Stimulated activated naive B cell treated with anti-CD40 and anti-IgM and Interleukin-4, amounts not matched to agents 10 μg/mL and 1 μg/mL and 100 μg/mL, for 72 hours (primary cell): ENCODE data around the gene NIPAL1.
A peak's percentile ranks its signal among the peaks of the same experiment; 100 is the strongest.

Experiments used
- ATAC-seq, 2 donors: fragments of 150-1000 bp; cut with Tn5 transposase; replicated peaks; 2 replicates each; pipeline ENCODE4 v1.10.0; 2021; ENCODE audit warnings: moderate library complexity in 1 of 2
- DNase-seq: peaks from one replicate; pipeline ENCODE4 v3.0.0; 2021
- H3K27ac Mint-ChIP-seq: one replicate; pipeline ENCODE4 v1.8.0; 2022; ENCODE audit warnings: mild to moderate bottlenecking, mixed read lengths
- H3K27me3 Mint-ChIP-seq, 2 donors: one replicate each; pipeline ENCODE4 v1.8.0; 2022; ENCODE audit warnings: mixed read lengths in 2 of 2
- H3K36me3 Mint-ChIP-seq, 2 donors: one replicate each; pipeline ENCODE4 v1.8.0; 2022; ENCODE audit warnings: mixed read lengths in 2 of 2, mild to moderate bottlenecking in 1 of 2
- H3K4me1 Mint-ChIP-seq, 2 donors: one replicate each; pipeline ENCODE4 v1.8.0; 2022; ENCODE audit warnings: mixed read lengths in 2 of 2, mild to moderate bottlenecking in 1 of 2
- H3K4me3 Mint-ChIP-seq, 2 donors: one replicate each; pipeline ENCODE4 v1.8.0; 2022; ENCODE audit warnings: mild to moderate bottlenecking in 2 of 2, mixed read lengths in 2 of 2, moderate library complexity in 1 of 2
- H3K9me3 Mint-ChIP-seq, 2 donors: one replicate each; pipeline ENCODE4 v1.8.0; 2022; ENCODE audit warnings: mixed read lengths in 2 of 2, mild to moderate bottlenecking in 1 of 2

The NIPAL1 gene

GRCh38 chr4:48058617-48059530, 42.3 kb downstream of the NIPAL1 start:
- no peak overlapping the region for H3K4me3 Mint-ChIP-seq
- no peak overlapping the region for H3K27ac Mint-ChIP-seq
- peaks cover 3 to 6% of the 10 kb centered on the region in 2 donors for H3K36me3 Mint-ChIP-seq
- peaks cover 20 to 28% of the 10 kb centered on the region in 2 donors for H3K27me3 Mint-ChIP-seq
- H3K4me1 Mint-ChIP-seq = peaks cover 0 to 2% of the 10 kb centered on the region in 2 donors
- peaks cover 6 to 7% of the 10 kb centered on the region in 2 donors for H3K9me3 Mint-ChIP-seq
- ATAC-seq (no peak), DNase-seq (no peak)

DNA sequence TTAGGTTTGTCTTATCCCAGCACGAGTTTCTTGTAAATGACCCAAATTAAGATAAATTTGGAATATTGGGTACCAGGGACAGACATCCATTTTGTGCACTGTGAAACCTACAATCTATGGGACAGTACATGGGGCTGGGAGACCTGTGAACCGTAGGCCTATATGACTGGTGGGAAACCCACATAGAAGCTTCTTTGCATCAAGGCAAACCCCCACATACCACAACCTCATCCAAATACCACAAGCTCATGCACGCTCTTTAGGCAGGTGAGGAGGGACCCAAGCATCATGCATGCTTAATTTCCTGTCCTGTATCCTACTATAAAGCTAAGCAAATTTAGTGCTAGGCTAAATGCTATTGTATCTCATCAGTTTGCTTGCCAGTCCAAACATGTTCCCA, 47.8 kb downstream of the NIPAL1 start:
- peak; percentile 79 to 88 for ATAC-seq
- peaks cover 6 to 7% of the 10 kb centered on the region in 2 donors for H3K9me3 Mint-ChIP-seq
- H3K36me3 Mint-ChIP-seq = peaks cover 3 to 8% of the 10 kb centered on the region in 2 donors
- no peak overlapping the region for H3K4me3 Mint-ChIP-seq
- peaks cover 11 to 18% of the 10 kb centered on the region in 2 donors for H3K27me3 Mint-ChIP-seq
- H3K4me1 Mint-ChIP-seq = peaks cover 9 to 26% of the 10 kb centered on the region in 2 donors
- H3K27ac Mint-ChIP-seq = no peak overlapping the region
- DNase-seq = peak; percentile 31

- H3K9me3 Mint-ChIP-seq = peaks cover 2 to 5% of the 10 kb centered on the region in 2 donors
- peaks cover 9 to 26% of the 10 kb centered on the region in 2 donors for H3K4me1 Mint-ChIP-seq
- H3K36me3 Mint-ChIP-seq = peaks cover 3 to 4% of the 10 kb centered on the region in 2 donors
- H3K27me3 Mint-ChIP-seq = peaks cover 5 to 10% of the 10 kb centered on the region in 2 donors
- H3K4me3 Mint-ChIP-seq = no peak overlapping the region
- DNase-seq (peak; percentile 19), ATAC-seq (peak; percentile 82 to 86)
- H3K27ac Mint-ChIP-seq = peak overlapping the region; percentile 56
These were observed 49.0 kb downstream of the NIPAL1 start for GRCh38 chr4:48065587-48066052.

DNA sequence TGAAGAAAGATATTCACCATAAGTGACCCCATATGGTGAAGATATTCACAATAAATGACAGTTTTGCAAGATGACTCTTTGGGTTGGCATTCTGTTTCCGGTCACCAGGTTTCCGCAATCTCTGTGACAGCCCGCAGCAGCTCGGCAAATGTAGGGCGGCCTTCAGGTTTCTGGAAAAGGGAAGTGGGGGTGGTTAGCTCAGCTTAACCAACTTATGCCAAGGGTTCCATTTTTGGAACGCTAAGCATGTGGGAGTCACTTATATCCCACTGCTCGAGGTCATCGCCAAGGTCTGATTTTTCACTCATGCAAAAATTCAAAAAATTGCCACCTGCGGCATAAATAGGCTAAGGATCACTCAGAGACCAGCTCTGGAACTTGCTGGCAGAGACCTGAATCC, 51.0 kb downstream of the NIPAL1 start:
- ATAC-seq = no peak

DNA sequence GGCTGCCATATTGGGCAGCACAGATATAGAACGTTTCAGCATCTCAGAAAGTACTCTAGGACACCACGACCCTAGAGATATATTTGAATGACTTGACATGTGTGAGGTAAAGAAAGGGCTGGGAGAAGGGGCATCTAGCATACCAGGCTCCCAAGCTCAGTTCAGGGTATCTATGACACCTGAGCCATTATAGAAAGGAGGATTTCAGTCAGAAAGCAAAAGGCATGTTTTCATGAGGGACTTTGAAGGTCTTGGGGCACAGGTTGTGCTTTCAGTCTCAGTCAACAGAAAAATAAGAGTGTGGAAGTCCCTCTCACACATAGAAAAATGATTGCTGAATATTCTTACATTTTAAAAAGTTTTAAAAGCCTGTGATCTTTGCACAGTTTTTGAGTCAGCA, 51.6 kb downstream of the NIPAL1 start:
- no peak for DNase-seq
- no peaks in the 10 kb centered on the region for H3K9me3 Mint-ChIP-seq
- H3K36me3 Mint-ChIP-seq = peaks cover 0 to 3% of the 10 kb centered on the region in 2 donors
- H3K4me3 Mint-ChIP-seq = no peak overlapping the region
- no peaks in the 10 kb centered on the region for H3K27me3 Mint-ChIP-seq
- no peak for ATAC-seq
- no peak overlapping the region for H3K27ac Mint-ChIP-seq
- peaks cover 9 to 26% of the 10 kb centered on the region in 2 donors for H3K4me1 Mint-ChIP-seq

More for the DNA sequence above, 51.0 kb downstream of the NIPAL1 start:
- Mint-ChIP-seq H3K36me3 (peaks cover 0 to 3% of the 10 kb centered on the region in 2 donors), H3K4me3 (no peak overlapping the region), H3K27ac (no peak overlapping the region), H3K9me3 (no peaks in the 10 kb centered on the region), H3K27me3 (no peaks in the 10 kb centered on the region), H3K4me1 (peaks cover 9 to 26% of the 10 kb centered on the region in 2 donors)
- DNase-seq = no peak

GRCh38 chr4:48069026-48069425, 52.5 kb downstream of the NIPAL1 start:
- no peaks in the 10 kb centered on the region for H3K9me3 Mint-ChIP-seq
- peaks cover 0 to 3% of the 10 kb centered on the region in 2 donors for H3K36me3 Mint-ChIP-seq
- no peak overlapping the region for H3K4me3 Mint-ChIP-seq
- no peak for ATAC-seq
- no peak overlapping the region for H3K27ac Mint-ChIP-seq
- H3K27me3 Mint-ChIP-seq = no peaks in the 10 kb centered on the region
- DNase-seq = no peak
- peaks cover 9 to 23% of the 10 kb centered on the region in 2 donors for H3K4me1 Mint-ChIP-seq

DNA sequence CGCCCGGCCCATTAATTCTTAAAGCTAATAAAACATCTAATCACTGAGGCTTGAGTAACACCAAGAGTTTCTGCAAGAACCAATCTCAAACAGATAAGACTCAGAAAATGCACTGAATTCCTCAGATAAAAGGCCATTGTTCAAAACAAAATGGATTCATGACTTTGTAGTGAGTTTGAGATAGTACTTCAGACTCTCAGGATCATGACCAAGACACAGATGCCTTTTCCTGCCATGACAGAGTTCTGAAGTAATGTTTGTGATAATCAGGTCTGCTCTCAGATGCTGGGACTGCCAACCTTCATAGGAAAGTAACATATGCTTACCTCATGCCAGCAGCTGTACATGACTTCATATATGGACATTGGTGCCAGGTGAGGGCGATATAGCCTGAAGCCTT, 54.6 kb downstream of the NIPAL1 start:
- H3K9me3 Mint-ChIP-seq = no peaks in the 10 kb centered on the region
- no peaks in the 10 kb centered on the region for H3K36me3 Mint-ChIP-seq
- H3K27ac Mint-ChIP-seq = no peak overlapping the region
- ATAC-seq = no peak
- H3K4me1 Mint-ChIP-seq = peaks cover 0 to 2% of the 10 kb centered on the region in 2 donors
- H3K4me3 Mint-ChIP-seq = no peak overlapping the region
- DNase-seq = no peak
- no peaks in the 10 kb centered on the region for H3K27me3 Mint-ChIP-seq

GRCh38 chr4:48073567-48074103, 57.1 kb downstream of the NIPAL1 start:
- Mint-ChIP-seq H3K4me3 (no peak overlapping the region), H3K4me1 (no peaks in the 10 kb centered on the region), H3K36me3 (no peaks in the 10 kb centered on the region), H3K27me3 (no peaks in the 10 kb centered on the region), H3K27ac (no peak overlapping the region), H3K9me3 (no peaks in the 10 kb centered on the region)
- DNase-seq (no peak), ATAC-seq (no peak)

GRCh38 chr4:48074657-48075056, 58.1 kb downstream of the NIPAL1 start:
- Mint-ChIP-seq H3K36me3 (no peaks in the 10 kb centered on the region), H3K27ac (no peak overlapping the region), H3K9me3 (no peaks in the 10 kb centered on the region), H3K27me3 (no peaks in the 10 kb centered on the region), H3K4me1 (no peaks in the 10 kb centered on the region), H3K4me3 (no peak overlapping the region)
- ATAC-seq (no peak), DNase-seq (no peak)

GRCh38 chr4:48078425-48078824, 61.9 kb downstream of the NIPAL1 start:
- Mint-ChIP-seq H3K36me3 (no peaks in the 10 kb centered on the region), H3K27me3 (peaks cover 7 to 14% of the 10 kb centered on the region in 2 donors), H3K27ac (no peak overlapping the region), H3K4me3 (no peak overlapping the region), H3K9me3 (no peaks in the 10 kb centered on the region), H3K4me1 (no peaks in the 10 kb centered on the region)
- DNase-seq (no peak), ATAC-seq (no peak)

- Mint-ChIP-seq H3K9me3 (no peaks in the 10 kb centered on the region), H3K36me3 (no peaks in the 10 kb centered on the region), H3K4me3 (no peak overlapping the region), H3K27ac (no peak overlapping the region), H3K4me1 (no peaks in the 10 kb centered on the region), H3K27me3 (peaks cover 9 to 16% of the 10 kb centered on the region in 2 donors)
- ATAC-seq (no peak), DNase-seq (no peak)
These were observed 62.5 kb downstream of the NIPAL1 start for GRCh38 chr4:48078862-48079655.

- Mint-ChIP-seq H3K9me3 (no peaks in the 10 kb centered on the region), H3K36me3 (no peaks in the 10 kb centered on the region), H3K4me1 (no peaks in the 10 kb centered on the region), H3K27me3 (peaks cover 17 to 24% of the 10 kb centered on the region in 2 donors), H3K4me3 (no peak overlapping the region), H3K27ac (no peak overlapping the region)
- ATAC-seq (no peak), DNase-seq (no peak)
These were observed 63.4 kb downstream of the NIPAL1 start for GRCh38 chr4:48079972-48080391.

DNA sequence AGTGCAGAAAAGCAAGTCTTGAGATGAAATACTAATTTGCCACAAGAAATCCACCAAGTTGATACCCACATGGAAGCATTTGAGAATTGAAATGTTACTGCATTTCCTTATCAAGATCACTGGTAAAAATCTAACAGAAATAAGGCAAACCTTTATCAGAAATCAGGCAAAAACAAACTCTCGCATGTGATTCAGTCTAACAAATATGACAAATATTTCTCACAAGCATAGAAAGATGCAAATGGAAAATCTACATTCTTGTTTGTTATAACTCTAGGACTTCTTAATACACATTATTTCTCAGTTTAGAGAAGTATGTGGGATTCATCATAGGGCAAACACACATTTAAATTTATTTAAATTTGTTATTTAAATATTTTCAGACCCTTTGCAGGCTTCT, 64.6 kb downstream of the NIPAL1 start:
- H3K36me3 Mint-ChIP-seq = peaks cover 0 to 3% of the 10 kb centered on the region in 2 donors
- no peak overlapping the region for H3K27ac Mint-ChIP-seq
- H3K4me1 Mint-ChIP-seq = no peaks in the 10 kb centered on the region
- no peak for DNase-seq
- no peak for ATAC-seq
- H3K9me3 Mint-ChIP-seq = no peaks in the 10 kb centered on the region
- peaks cover 22 to 30% of the 10 kb centered on the region in 2 donors for H3K27me3 Mint-ChIP-seq
- H3K4me3 Mint-ChIP-seq = no peak overlapping the region

GRCh38 chr4:48082956-48083355, 66.4 kb downstream of the NIPAL1 start:
- H3K9me3 Mint-ChIP-seq = no peaks in the 10 kb centered on the region
- peaks cover 0 to 3% of the 10 kb centered on the region in 2 donors for H3K36me3 Mint-ChIP-seq
- H3K27me3 Mint-ChIP-seq = peaks cover 22 to 30% of the 10 kb centered on the region in 2 donors
- no peak for DNase-seq
- H3K27ac Mint-ChIP-seq = no peak overlapping the region
- no peak overlapping the region for H3K4me3 Mint-ChIP-seq
- ATAC-seq = no peak
- no peaks in the 10 kb centered on the region for H3K4me1 Mint-ChIP-seq
